Keratinocyte (primary cell): Measurements from ENCODE around the gene TGOLN2.

Experiments
- EZH2 ChIP-seq: IDR thresholded peaks from one replicate; pipeline ENCODE4 v1.6.1; 2012; ENCODE audit warnings: inconsistent platforms, mild to moderate bottlenecking, low read length, moderate library complexity
- TF ChIP-seq, protein P1 (sequence below), 3 experiments: IDR thresholded peaks in 1 of 3; conservative IDR thresholded peaks in 1 of 3; optimal IDR thresholded peaks in 1 of 3; 2 replicates in 2 of 3; 3 replicates in 1 of 3; pipeline versions ENCODE3 to v1.5.1; 2011; ENCODE audit warnings: low read length in 3 of 3, mild to moderate bottlenecking in 3 of 3, moderate library complexity in 2 of 3, control low read depth in 1 of 3, inconsistent platforms in 1 of 3; ENCODE audit not compliant: insufficient read depth in 2 of 3; ENCODE audit errors: extremely low read depth in 1 of 3

- TF ChIP-seq, protein P1, sequence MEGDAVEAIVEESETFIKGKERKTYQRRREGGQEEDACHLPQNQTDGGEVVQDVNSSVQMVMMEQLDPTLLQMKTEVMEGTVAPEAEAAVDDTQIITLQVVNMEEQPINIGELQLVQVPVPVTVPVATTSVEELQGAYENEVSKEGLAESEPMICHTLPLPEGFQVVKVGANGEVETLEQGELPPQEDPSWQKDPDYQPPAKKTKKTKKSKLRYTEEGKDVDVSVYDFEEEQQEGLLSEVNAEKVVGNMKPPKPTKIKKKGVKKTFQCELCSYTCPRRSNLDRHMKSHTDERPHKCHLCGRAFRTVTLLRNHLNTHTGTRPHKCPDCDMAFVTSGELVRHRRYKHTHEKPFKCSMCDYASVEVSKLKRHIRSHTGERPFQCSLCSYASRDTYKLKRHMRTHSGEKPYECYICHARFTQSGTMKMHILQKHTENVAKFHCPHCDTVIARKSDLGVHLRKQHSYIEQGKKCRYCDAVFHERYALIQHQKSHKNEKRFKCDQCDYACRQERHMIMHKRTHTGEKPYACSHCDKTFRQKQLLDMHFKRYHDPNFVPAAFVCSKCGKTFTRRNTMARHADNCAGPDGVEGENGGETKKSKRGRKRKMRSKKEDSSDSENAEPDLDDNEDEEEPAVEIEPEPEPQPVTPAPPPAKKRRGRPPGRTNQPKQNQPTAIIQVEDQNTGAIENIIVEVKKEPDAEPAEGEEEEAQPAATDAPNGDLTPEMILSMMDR (optimal IDR thresholded peaks at IDR 0.05 in 1 of 3, IDR thresholded peaks at IDR 0.05 in 1 of 3, conservative IDR thresholded peaks at IDR 0.05 in 1 of 3; ENCODE audit: extremely low read depth in 1 of 3, insufficient read depth in 2 of 3, low read length in 3 of 3) = no peak
- no peak for TF ChIP-seq EZH2
Measured at GRCh38 chr2:85368921-85369320, 41.1 kb upstream of the TGOLN2 start.
